ENCODE results near the gene KCNMA1. TPM values are rescaled to one million over a fixed set of nuclear protein-coding genes. Genes with fewer than 3 reads are reported as not detected.

Gene KCNMA1
- total and polyA plus RNA-seq, 9 of the 15 experiments (the other 6 are each of a cell fraction or from before 2014, with no cell fraction given): 0.01 to 0.95 (median 0.15) TPM; not detected in 4

GRCh38 chr10:77609781-77610272 is 27.8 kb downstream of the KCNMA1 start (continued):
- TF ChIP-seq U2AF1 (optimal IDR thresholded peaks at IDR 0.05; ENCODE audit: low read depth, low read length): no peak

GRCh38 chr10:77608281-77608680 is 29.3 kb downstream of the KCNMA1 start:
- TF ChIP-seq MCM3 (IDR thresholded peaks at IDR 0.05): no peak
- TF ChIP-seq PREB (CRISPR knock-in tag; IDR thresholded peaks at IDR 0.05): no peak
- no peak for TF ChIP-seq HDAC3 (IDR thresholded peaks at IDR 0.05; ENCODE audit: borderline replicate concordance, partially characterized antibody)
- no peak for TF ChIP-seq VEZF1 (CRISPR knock-in tag; IDR thresholded peaks at IDR 0.05)
- peak; percentile 35; the same call in 1 of the 2 replicates for TF ChIP-seq FOSL1 (tag; conservative IDR thresholded peaks at IDR 0.05)
- no TSS peak for BruUV-seq (replicated peaks)
- Histone ChIP-seq H3K9me3 (replicated peaks; ENCODE audit: control insufficient read depth, insufficient read depth, low read depth, low read length) (no peaks in the 10 kb centered on the region), H3K4me1 (replicated peaks in 1 of 2; ENCODE audit: control insufficient read depth in 2 of 2, insufficient read depth in 2 of 2, low read length in 2 of 2) (no peaks in the 10 kb centered on the region), H3K4me2 (ENCODE audit: insufficient read depth, low read length) (no peak overlapping the region), H3K9ac (ENCODE audit: insufficient read depth in 1 of 2, low read depth in 2 of 2, low read length in 2 of 2) (no peak overlapping the region), H3K36me3 (ENCODE audit: control insufficient read depth, insufficient read depth, low read length) (no peaks in the 10 kb centered on the region), H3K27me3 (ENCODE audit: control insufficient read depth in 2 of 2, insufficient read depth in 2 of 2, low read length in 2 of 2) (peaks cover 3 to 38% of the 10 kb centered on the region in 2 experiments; a peak in 4 of 5 replicates), H3K79me2 (ENCODE audit: control insufficient read depth, insufficient read depth, low read length) (no peaks in the 10 kb centered on the region), H2AFZ (ENCODE audit: low read depth, low read length) (no peak overlapping the region), H3K4me3 (no peak overlapping the region), H3K9me1 (ENCODE audit: control insufficient read depth, insufficient read depth, low read length) (no peaks in the 10 kb centered on the region), H3K27ac (ENCODE audit: extremely low read depth, low read depth, low read length) (no peak overlapping the region), H4K20me1 (replicated peaks; ENCODE audit: control insufficient read depth, insufficient read depth, low read length) (no peaks in the 10 kb centered on the region; the same call in 1 of the 2 replicates)
- ChIA-PET POLR2A (interaction anchor here (0.6 kb wide), 1 partner anchor 55 kb away, joined by 3 read pairs; no protein-coding TSS in a partner anchor), CTCF (ENCODE audit: low intra/inter-chr PET ratio) (no interaction called here)
- in situ Hi-C loops (cut with MboI): no loop called here
- FAIRE-seq (no peak), DNase-seq (ENCODE audit: extremely low read depth in 1 of 4, low spot score in 3 of 4) (no peak), ATAC-seq (no peak)
- intact Hi-C loops (cut with micrococcal nuclease): no loop called here
- 3% methylated on average over 9 of the region's 9 CpGs for WGBS (ENCODE audit: insufficient coverage, low coverage, missing lambda C conversion rate)
